HEK293 (cell line): Measurements from ENCODE around the gene GSC2.
A peak's percentile ranks its signal among the peaks of the same experiment; 100 is the strongest.

ENCODE experiments used
- GFI1B ChIP-seq: fragments of 450-650 bp; formaldehyde crosslinking; IDR thresholded peaks from 2 replicates; pipeline ENCODE4 v1.5.1; 2016; ENCODE audit warnings: missing biosample characterization, missing genetic modification characterization
- HOXA7 ChIP-seq: sonication (generic); formaldehyde crosslinking; IDR thresholded peaks from 2 replicates; pipeline ENCODE4 v1.8.1; 2022; ENCODE audit warnings: missing genetic modification reagents, borderline replicate concordance
- HOXD13 ChIP-seq: sonication (generic); formaldehyde crosslinking; IDR thresholded peaks from 2 replicates; pipeline ENCODE4 v1.8.0; 2022; ENCODE audit warnings: missing genetic modification reagents, borderline replicate concordance
- IKZF3 ChIP-seq: fragments of 450-650 bp; IDR thresholded peaks from 2 replicates; pipeline ENCODE4 v1.5.0; 2018; ENCODE audit warnings: missing biosample characterization, mild to moderate bottlenecking, missing genetic modification characterization, moderate library complexity
- KLF10 ChIP-seq: fragments of 450-650 bp; IDR thresholded peaks from 2 replicates; pipeline ENCODE4 v1.5.1; 2018; ENCODE audit warnings: missing biosample characterization, mild to moderate bottlenecking, missing genetic modification characterization
- KLF8 ChIP-seq: fragments of 450-650 bp; formaldehyde crosslinking; IDR thresholded peaks from 2 replicates; pipeline ENCODE4 v1.5.1; 2016; ENCODE audit warnings: missing biosample characterization, missing genetic modification characterization
- MYNN ChIP-seq: fragments of 450-650 bp; formaldehyde crosslinking; IDR thresholded peaks from 2 replicates; pipeline ENCODE4 v1.5.1; 2016; ENCODE audit warnings: missing biosample characterization, missing genetic modification characterization, borderline replicate concordance
- PRDM1 ChIP-seq: fragments of 450-650 bp; formaldehyde crosslinking; IDR thresholded peaks from 2 replicates; pipeline ENCODE4; 2016; ENCODE audit warnings: missing biosample characterization, missing genetic modification characterization
- SCRT1 ChIP-seq: fragments of 450-650 bp; formaldehyde crosslinking; IDR thresholded peaks from 2 replicates; pipeline ENCODE4 v1.5.1; 2016; ENCODE audit warnings: missing biosample characterization, missing genetic modification characterization, borderline replicate concordance
- TRIM28 ChIP-seq: IDR thresholded peaks from 2 replicates; pipeline ENCODE4 v1.6.1; 2011; ENCODE audit warnings: low read length, control low read depth, borderline replicate concordance
- ZNF10 ChIP-seq: fragments of 450-650 bp; formaldehyde crosslinking; IDR thresholded peaks from 2 replicates; pipeline ENCODE4 v1.5.1; 2017; ENCODE audit warnings: missing biosample characterization, missing genetic modification characterization
- ZNF274 ChIP-seq, 2 experiments: fragments of 200-500 bp in 1 of 2; fragments of 450-650 bp in 1 of 2; sonication (Bioruptor generic) in 1 of 2; formaldehyde crosslinking in 1 of 2; IDR thresholded peaks; 2 replicates each; pipeline versions ENCODE4 v1.5.1 to v1.6.1; 2014 to 2016; ENCODE audit warnings: borderline replicate concordance in 1 of 2, inconsistent platforms in 1 of 2, low read length in 1 of 2, missing biosample characterization in 1 of 2, missing genetic modification characterization in 1 of 2
- ZNF292 ChIP-seq: fragments of 450-650 bp; formaldehyde crosslinking; IDR thresholded peaks from 2 replicates; pipeline ENCODE4 v1.5.1; 2016; ENCODE audit warnings: low read depth, missing biosample characterization, missing genetic modification characterization, borderline replicate concordance
- ZNF416 ChIP-seq: fragments of 450-650 bp; formaldehyde crosslinking; IDR thresholded peaks from 2 replicates; pipeline ENCODE4 v1.5.1; 2016; ENCODE audit warnings: missing biosample characterization, missing genetic modification characterization
- ZNF473 ChIP-seq: fragments of 450-650 bp; formaldehyde crosslinking; IDR thresholded peaks from 2 replicates; pipeline ENCODE4 v1.5.1; 2017; ENCODE audit warnings: missing biosample characterization, missing genetic modification characterization
- ZNF529 ChIP-seq: fragments of 450-650 bp; formaldehyde crosslinking; IDR thresholded peaks from 2 replicates; pipeline ENCODE4 v1.5.1; 2017; ENCODE audit warnings: missing genetic modification characterization, missing biosample characterization; ENCODE audit not compliant: insufficient replicate concordance
- ZNF585B ChIP-seq: fragments of 450-650 bp; formaldehyde crosslinking; IDR thresholded peaks from 2 replicates; pipeline ENCODE4 v1.5.1; 2016; ENCODE audit warnings: missing biosample characterization, missing genetic modification characterization
- ZNF623 ChIP-seq: fragments of 450-650 bp; formaldehyde crosslinking; IDR thresholded peaks from 2 replicates; pipeline ENCODE4 v1.5.1; 2016; ENCODE audit warnings: missing biosample characterization, missing genetic modification characterization
- ZNF658 ChIP-seq: fragments of 450-650 bp; formaldehyde crosslinking; IDR thresholded peaks from 2 replicates; pipeline ENCODE4; 2016; ENCODE audit warnings: missing biosample characterization, missing genetic modification characterization
- ZNF791 ChIP-seq: fragments of 450-650 bp; formaldehyde crosslinking; IDR thresholded peaks from 2 replicates; pipeline ENCODE4 v1.5.1; 2016; ENCODE audit warnings: missing biosample characterization, missing genetic modification characterization
- ZSCAN16 ChIP-seq: fragments of 450-650 bp; formaldehyde crosslinking; IDR thresholded peaks from 2 replicates; pipeline ENCODE4 v1.5.1; 2016; ENCODE audit warnings: missing biosample characterization, missing genetic modification characterization
- TF ChIP-seq, protein P1 (sequence below): fragments of 450-650 bp; formaldehyde crosslinking; optimal IDR thresholded peaks from 2 replicates; pipeline ENCODE3; 2016; ENCODE audit warnings: missing biosample characterization, mild to moderate bottlenecking, missing genetic modification characterization
- TF ChIP-seq, protein P2 (sequence below): fragments of 450-650 bp; formaldehyde crosslinking; IDR thresholded peaks from 2 replicates; pipeline ENCODE4 v1.5.1; 2017; ENCODE audit warnings: missing biosample characterization, missing genetic modification characterization
- TF ChIP-seq, protein P3 (sequence below): fragments of 450-650 bp; IDR thresholded peaks from 2 replicates; pipeline ENCODE4 v1.5.1; 2018; ENCODE audit warnings: missing biosample characterization, missing genetic modification characterization
- TF ChIP-seq, protein P4 (sequence below): fragments of 450-650 bp; formaldehyde crosslinking; IDR thresholded peaks from 2 replicates; pipeline ENCODE4 v1.5.1; 2016; ENCODE audit warnings: missing biosample characterization, missing genetic modification characterization
- TF ChIP-seq, protein P5 (sequence below): fragments of 450-650 bp; formaldehyde crosslinking; IDR thresholded peaks from 2 replicates; pipeline ENCODE4 v1.5.1; 2016; ENCODE audit warnings: missing biosample characterization, missing genetic modification characterization
- TF ChIP-seq, protein P6 (sequence below): fragments of 450-650 bp; formaldehyde crosslinking; IDR thresholded peaks from 2 replicates; pipeline ENCODE4 v1.5.1; 2017; ENCODE audit warnings: missing biosample characterization, mild to moderate bottlenecking, missing genetic modification characterization, moderate library complexity
- TF ChIP-seq, protein P7 (sequence below): fragments of 450-650 bp; formaldehyde crosslinking; IDR thresholded peaks from 2 replicates; pipeline ENCODE4 v1.5.0; 2017; ENCODE audit warnings: missing biosample characterization, missing genetic modification characterization, borderline replicate concordance

The GSC2 gene

DNA sequence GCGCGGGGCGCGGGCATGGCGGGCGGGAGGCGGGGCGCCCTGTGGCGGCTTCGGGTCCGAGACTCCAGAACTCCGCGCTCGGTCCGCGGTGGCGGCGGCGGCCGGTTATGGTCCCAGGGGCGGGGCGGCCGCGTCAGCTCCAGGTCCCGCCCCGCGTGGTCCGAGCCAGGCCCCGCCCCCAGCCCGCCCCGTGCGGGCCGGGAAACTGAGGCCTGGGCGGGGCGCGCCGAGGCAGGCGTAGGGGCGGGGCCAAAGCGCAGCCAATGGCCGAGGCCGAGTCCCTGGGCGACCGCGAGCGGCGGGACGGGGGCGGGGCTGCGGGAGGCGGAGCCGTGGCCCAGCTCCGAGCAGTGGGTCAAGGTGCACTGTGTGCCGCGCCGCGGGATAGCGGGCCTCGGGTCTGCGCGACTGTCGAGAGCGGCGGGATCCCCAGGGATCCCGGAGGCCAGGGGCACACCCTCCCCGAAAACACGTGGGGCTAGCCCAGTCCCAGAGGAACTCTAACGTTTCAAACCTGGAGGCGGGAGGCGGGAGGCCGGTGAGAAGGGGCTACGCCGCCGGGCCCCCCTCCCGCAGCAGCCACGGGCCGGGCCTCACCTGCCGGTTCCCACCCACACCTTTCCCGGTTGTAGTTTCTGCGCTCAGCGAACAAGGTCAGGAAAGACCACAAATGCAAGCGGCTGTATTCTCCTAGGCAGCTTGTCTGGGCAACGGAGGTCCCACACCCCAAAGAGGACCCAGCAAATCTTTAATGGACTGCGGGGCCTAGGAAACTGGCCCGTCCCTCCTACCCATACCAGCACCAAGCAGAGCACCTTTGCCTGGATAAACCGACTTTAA lies 28.8 kb upstream of the GSC2 start, which contains the start of gene SLC25A1 (continued):
- TF ChIP-seq, protein P1, sequence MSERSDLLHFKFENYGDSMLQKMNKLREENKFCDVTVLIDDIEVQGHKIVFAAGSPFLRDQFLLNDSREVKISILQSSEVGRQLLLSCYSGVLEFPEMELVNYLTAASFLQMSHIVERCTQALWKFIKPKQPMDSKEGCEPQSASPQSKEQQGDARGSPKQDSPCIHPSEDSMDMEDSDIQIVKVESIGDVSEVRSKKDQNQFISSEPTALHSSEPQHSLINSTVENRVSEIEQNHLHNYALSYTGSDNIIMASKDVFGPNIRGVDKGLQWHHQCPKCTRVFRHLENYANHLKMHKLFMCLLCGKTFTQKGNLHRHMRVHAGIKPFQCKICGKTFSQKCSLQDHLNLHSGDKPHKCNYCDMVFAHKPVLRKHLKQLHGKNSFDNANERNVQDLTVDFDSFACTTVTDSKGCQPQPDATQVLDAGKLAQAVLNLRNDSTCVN (tag by site-specific recombination), result peak; percentile 73
- TF ChIP-seq ZNF658 (tag by site-specific recombination) (no peak), KLF8 (tag by site-specific recombination) (peak; percentile 78), TRIM28 (no peak), ZNF623 (tag by site-specific recombination) (no peak), GFI1B (tag by site-specific recombination) (no peak), ZNF529 (tag by site-specific recombination) (no peak), KLF10 (peak; percentile 83), ZNF585B (tag by site-specific recombination) (no peak), MYNN (tag by site-specific recombination) (no peak), ZNF416 (tag by site-specific recombination) (no peak), PRDM1 (no peak), ZNF292 (tag by site-specific recombination) (no peak), SCRT1 (tag by site-specific recombination) (no peak), IKZF3 (tag by site-specific recombination) (no peak), ZNF791 (tag by site-specific recombination) (no peak), ZSCAN16 (tag by site-specific recombination) (no peak), ZNF473 (tag by site-specific recombination) (no peak), ZNF10 (no peak), ZNF274 (IDR thresholded peaks at IDR 0.05; ENCODE audit: low read length) (no peak), ZNF274 (tag by site-specific recombination; IDR thresholded peaks at IDR 0.05; ENCODE audit: borderline replicate concordance) (no peak), HOXD13 (CRISPR knock-in tag) (no peak), HOXA7 (CRISPR knock-in tag) (no peak)
- TF ChIP-seq, protein P2, sequence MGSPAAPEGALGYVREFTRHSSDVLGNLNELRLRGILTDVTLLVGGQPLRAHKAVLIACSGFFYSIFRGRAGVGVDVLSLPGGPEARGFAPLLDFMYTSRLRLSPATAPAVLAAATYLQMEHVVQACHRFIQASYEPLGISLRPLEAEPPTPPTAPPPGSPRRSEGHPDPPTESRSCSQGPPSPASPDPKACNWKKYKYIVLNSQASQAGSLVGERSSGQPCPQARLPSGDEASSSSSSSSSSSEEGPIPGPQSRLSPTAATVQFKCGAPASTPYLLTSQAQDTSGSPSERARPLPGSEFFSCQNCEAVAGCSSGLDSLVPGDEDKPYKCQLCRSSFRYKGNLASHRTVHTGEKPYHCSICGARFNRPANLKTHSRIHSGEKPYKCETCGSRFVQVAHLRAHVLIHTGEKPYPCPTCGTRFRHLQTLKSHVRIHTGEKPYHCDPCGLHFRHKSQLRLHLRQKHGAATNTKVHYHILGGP, result no peak
- TF ChIP-seq, protein P3, sequence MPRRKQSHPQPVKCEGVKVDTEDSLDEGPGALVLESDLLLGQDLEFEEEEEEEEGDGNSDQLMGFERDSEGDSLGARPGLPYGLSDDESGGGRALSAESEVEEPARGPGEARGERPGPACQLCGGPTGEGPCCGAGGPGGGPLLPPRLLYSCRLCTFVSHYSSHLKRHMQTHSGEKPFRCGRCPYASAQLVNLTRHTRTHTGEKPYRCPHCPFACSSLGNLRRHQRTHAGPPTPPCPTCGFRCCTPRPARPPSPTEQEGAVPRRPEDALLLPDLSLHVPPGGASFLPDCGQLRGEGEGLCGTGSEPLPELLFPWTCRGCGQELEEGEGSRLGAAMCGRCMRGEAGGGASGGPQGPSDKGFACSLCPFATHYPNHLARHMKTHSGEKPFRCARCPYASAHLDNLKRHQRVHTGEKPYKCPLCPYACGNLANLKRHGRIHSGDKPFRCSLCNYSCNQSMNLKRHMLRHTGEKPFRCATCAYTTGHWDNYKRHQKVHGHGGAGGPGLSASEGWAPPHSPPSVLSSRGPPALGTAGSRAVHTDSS (tag by site-specific recombination), result no peak
- TF ChIP-seq, protein P4, sequence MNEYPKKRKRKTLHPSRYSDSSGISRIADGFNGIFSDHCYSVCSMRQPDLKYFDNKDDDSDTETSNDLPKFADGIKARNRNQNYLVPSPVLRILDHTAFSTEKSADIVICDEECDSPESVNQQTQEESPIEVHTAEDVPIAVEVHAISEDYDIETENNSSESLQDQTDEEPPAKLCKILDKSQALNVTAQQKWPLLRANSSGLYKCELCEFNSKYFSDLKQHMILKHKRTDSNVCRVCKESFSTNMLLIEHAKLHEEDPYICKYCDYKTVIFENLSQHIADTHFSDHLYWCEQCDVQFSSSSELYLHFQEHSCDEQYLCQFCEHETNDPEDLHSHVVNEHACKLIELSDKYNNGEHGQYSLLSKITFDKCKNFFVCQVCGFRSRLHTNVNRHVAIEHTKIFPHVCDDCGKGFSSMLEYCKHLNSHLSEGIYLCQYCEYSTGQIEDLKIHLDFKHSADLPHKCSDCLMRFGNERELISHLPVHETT (tag by site-specific recombination), result no peak
- TF ChIP-seq, protein P5, sequence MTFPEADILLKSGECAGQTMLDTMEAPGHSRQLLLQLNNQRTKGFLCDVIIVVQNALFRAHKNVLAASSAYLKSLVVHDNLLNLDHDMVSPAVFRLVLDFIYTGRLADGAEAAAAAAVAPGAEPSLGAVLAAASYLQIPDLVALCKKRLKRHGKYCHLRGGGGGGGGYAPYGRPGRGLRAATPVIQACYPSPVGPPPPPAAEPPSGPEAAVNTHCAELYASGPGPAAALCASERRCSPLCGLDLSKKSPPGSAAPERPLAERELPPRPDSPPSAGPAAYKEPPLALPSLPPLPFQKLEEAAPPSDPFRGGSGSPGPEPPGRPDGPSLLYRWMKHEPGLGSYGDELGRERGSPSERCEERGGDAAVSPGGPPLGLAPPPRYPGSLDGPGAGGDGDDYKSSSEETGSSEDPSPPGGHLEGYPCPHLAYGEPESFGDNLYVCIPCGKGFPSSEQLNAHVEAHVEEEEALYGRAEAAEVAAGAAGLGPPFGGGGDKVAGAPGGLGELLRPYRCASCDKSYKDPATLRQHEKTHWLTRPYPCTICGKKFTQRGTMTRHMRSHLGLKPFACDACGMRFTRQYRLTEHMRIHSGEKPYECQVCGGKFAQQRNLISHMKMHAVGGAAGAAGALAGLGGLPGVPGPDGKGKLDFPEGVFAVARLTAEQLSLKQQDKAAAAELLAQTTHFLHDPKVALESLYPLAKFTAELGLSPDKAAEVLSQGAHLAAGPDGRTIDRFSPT (tag by site-specific recombination), result no peak
- TF ChIP-seq, protein P6, sequence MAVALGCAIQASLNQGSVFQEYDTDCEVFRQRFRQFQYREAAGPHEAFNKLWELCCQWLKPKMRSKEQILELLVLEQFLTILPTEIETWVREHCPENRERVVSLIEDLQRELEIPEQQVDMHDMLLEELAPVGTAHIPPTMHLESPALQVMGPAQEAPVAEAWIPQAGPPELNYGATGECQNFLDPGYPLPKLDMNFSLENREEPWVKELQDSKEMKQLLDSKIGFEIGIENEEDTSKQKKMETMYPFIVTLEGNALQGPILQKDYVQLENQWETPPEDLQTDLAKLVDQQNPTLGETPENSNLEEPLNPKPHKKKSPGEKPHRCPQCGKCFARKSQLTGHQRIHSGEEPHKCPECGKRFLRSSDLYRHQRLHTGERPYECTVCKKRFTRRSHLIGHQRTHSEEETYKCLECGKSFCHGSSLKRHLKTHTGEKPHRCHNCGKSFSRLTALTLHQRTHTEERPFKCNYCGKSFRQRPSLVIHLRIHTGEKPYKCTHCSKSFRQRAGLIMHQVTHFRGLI (tag by site-specific recombination), result no peak
- TF ChIP-seq, protein P7, sequence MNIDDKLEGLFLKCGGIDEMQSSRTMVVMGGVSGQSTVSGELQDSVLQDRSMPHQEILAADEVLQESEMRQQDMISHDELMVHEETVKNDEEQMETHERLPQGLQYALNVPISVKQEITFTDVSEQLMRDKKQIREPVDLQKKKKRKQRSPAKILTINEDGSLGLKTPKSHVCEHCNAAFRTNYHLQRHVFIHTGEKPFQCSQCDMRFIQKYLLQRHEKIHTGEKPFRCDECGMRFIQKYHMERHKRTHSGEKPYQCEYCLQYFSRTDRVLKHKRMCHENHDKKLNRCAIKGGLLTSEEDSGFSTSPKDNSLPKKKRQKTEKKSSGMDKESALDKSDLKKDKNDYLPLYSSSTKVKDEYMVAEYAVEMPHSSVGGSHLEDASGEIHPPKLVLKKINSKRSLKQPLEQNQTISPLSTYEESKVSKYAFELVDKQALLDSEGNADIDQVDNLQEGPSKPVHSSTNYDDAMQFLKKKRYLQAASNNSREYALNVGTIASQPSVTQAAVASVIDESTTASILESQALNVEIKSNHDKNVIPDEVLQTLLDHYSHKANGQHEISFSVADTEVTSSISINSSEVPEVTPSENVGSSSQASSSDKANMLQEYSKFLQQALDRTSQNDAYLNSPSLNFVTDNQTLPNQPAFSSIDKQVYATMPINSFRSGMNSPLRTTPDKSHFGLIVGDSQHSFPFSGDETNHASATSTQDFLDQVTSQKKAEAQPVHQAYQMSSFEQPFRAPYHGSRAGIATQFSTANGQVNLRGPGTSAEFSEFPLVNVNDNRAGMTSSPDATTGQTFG, result no peak
